ENCODE results near the gene PLOD2. TPM values are rescaled to one million over a fixed set of nuclear protein-coding genes. Genes with fewer than 3 reads are reported as not detected.
A peak's percentile ranks its signal among the peaks of the same experiment; 100 is the strongest.

Gene PLOD2
- total and polyA plus RNA-seq, 9 of the 15 experiments (the other 6 are each of a cell fraction or from before 2014, with no cell fraction given): 0.18 to 1.5 (median 0.58) TPM

- no peak for TF ChIP-seq ZMIZ1 (IDR thresholded peaks at IDR 0.05; ENCODE audit: low read depth in 2 of 2, low read length in 2 of 2)
- no peak for TF ChIP-seq KLF10 (CRISPR knock-in tag; IDR thresholded peaks at IDR 0.05)
- TF ChIP-seq FOS (IDR thresholded peaks at IDR 0.05; ENCODE audit: extremely low read depth, insufficient read length): no peak
- no peak for TF ChIP-seq MCM7 (IDR thresholded peaks at IDR 0.05)
- no peak for TF ChIP-seq NFE2L1 (tag; IDR thresholded peaks at IDR 0.05; ENCODE audit: borderline replicate concordance, low read depth)
- no peak for TF ChIP-seq SOX6 (IDR thresholded peaks at IDR 0.05)
- no peak for TF ChIP-seq ZNF707 (CRISPR knock-in tag; conservative IDR thresholded peaks at IDR 0.05)
- no peak for TF ChIP-seq TRIM24 (IDR thresholded peaks at IDR 0.05)
- TF ChIP-seq E4F1 (CRISPR knock-in tag; IDR thresholded peaks at IDR 0.05; ENCODE audit: borderline replicate concordance): no peak
- TF ChIP-seq ZNF507 (tag; conservative IDR thresholded peaks at IDR 0.05): no peak
- TF ChIP-seq ASH1L (IDR thresholded peaks at IDR 0.05; ENCODE audit: borderline replicate concordance, low read depth, partially characterized antibody): no peak
- peak; percentile 60 to 75 for TF ChIP-seq RAD21 (CRISPR knock-in tag; conservative IDR thresholded peaks at IDR 0.05 in 1 of 2, IDR thresholded peaks at IDR 0.05 in 1 of 2)
- no peak for TF ChIP-seq ESRRA (IDR thresholded peaks at IDR 0.05; ENCODE audit: borderline replicate concordance, low read depth)
- TF ChIP-seq PTTG1 (tag; IDR thresholded peaks at IDR 0.05; ENCODE audit: low read depth): no peak
- no peak for TF ChIP-seq NR2F6 (CRISPR knock-in tag; IDR thresholded peaks at IDR 0.05)
- no peak for TF ChIP-seq DDX20 (tag; IDR thresholded peaks at IDR 0.05; ENCODE audit: low read depth)
- no peak for TF ChIP-seq RB1 (IDR thresholded peaks at IDR 0.05; ENCODE audit: low read depth)
- no peak for TF ChIP-seq PHF8 (IDR thresholded peaks at IDR 0.05; ENCODE audit: borderline replicate concordance, low read length)
- peak; percentile 53 for TF ChIP-seq DEAF1 (CRISPR knock-in tag; IDR thresholded peaks at IDR 0.05)
- TF ChIP-seq FOXJ2 (tag; IDR thresholded peaks at IDR 0.05): no peak
- no peak for TF ChIP-seq ZNF124 (CRISPR knock-in tag; IDR thresholded peaks at IDR 0.05)
- no peak for TF ChIP-seq PRMT5 (CRISPR knock-in tag; IDR thresholded peaks at IDR 0.05)
Measured at GRCh38 chr3:146065573-146066006, 95.4 kb downstream of the PLOD2 start (continued).
